HS-27A (cell line): ENCODE results near the gene TBC1D8.

Experiments used
- DNase-seq: peaks from one replicate; pipeline ENCODE4 v3.0.0-alpha.2; 2012; ENCODE audit warnings: low read depth, missing footprints

The TBC1D8 gene

DNA sequence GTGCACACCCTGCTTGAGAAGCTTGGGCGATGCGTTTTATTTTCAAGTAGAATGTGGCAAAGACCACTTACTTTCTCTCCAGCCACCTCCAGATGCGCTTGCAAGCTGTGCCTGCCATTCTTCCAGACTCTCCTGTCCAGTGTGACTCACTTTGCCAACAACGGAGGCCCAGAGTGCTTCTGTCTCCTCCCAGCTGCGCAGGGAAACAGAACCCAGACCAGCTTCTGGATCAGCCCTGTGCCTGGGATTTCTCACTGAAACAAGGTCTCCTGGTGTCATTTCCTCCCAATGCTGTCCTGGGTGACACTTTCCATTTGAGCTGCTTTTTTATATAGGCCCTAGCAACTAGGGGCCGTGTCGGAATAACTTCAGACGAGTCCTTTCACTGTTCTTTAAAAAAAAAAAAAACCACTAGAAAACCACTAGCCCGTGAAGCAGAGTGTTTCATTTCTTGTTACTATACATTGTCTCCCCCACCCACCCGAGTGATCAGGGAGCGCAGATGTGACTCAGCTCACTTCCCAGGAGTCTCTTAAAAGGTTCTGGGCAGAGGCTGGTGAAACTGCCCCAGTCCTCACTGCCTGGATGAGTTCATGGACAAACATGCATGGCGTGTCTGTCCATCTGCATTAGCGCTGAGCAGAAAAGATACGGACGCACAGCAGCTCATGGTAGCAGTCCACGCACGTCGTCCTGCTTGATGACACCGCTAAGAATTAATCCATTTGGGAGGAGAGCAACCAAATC is 174.4 kb downstream of the TBC1D8 start:
- no peak for DNase-seq

DNA sequence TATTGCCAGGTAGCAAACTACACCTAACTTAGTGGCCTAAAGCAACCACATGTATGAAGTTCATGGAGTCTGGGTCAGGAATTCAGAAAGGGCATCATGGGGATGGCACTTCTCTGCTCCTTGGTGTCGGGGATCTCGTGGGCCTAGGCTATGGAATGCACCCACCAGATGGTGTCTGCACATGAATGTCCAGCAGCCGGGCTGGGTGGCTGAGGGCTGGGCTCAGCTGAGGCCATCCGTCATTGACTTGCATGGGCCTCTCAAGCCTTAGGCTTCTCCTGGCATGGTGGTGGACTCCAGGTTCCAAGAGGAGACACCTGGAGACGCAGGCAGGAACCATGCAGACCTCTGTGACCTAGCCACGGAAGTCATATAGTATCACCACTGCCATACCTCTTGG is 175.1 kb downstream of the TBC1D8 start:
- DNase-seq, result no peak

DNA sequence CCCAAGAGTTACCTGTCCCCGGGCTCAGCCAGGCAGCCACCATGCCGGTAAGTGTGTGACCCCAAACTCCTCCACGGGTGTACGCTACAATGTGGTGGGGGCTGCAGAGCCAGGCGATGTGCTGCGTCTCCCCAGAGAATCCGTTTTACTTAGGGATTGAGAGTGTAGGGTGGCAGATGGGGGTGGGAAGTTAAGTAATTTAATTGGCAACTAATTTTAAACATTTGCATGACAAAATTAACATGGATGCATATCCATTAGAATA is 175.7 kb downstream of the TBC1D8 start:
- DNase-seq, result no peak

DNA sequence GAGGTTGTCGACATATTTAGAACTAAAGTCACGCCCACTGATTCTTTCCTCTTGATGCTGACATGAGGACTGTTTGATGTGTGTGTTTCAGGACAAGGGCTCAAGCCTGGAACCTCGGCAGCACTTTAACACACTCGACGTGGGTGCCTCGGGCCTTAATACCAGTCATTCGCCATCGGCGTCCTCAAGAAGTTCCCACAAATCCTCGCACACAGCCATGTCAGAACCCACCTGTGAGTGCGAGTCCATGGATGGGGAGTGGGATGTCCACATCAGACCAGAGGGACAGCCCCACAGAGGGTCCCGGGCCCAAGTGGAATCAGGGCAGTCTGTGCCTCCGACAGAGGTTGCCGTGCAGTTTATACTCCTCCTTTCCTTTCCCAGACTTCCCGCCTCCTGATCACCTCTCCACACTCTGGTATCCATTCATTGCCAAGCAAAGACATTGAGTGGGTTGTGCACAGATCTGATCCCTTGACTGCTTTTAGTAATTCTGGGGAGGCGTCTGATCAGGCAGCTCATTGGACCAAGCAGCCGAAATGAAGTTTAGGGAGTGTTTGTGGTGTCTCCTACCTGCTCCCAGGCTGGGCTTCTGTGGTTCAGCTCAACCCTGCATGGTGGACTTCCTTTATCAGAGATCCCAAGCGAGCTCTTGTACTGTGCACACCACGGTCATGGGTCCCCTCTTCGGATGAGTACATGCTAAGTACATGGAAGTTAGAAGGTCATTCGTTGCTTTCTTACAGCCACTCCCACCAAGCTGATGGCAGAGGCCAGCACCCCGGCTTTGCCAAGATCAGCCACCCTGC is 176.3 kb downstream of the TBC1D8 start:
- no peak for DNase-seq

DNA sequence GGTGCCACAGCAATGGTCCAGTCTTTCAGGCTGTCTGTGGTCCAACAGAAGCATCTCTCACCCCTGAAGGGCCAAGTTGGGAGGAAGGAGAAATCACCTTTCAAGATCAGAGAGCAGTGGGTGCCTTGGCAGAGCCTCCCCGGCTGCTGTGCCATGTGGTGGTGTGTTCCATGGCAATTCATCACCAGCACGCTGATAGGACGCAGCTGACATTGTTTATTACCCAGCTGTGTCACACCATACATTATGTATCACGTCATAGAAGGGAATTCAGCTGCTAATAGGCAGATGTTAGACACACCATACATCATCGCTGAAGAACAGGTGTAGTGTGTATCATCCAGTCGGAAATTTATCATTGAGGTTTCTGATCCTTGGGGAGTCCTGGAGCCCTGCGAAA is 178.7 kb downstream of the TBC1D8 start:
- no peak for DNase-seq

DNA sequence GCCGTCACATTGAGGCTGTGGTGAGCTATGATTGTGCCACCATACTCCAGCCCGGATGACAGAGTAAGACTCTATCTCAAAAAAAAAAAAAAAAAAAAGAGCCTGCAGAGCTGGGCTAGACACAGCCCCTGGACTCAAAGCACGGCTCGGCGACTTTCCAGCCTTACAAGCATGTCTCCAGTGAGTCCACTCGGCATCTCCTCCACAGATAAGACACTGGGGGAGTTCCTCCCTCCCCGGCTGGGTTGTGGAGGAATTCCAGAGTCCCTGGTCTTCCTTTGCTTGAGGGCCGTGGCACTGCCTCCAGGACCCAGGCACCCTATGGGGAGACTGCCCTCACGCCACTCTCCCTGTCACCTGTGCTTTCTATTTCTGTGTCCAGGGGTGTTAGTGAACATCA is 180.0 kb downstream of the TBC1D8 start:
- DNase-seq, result no peak

DNA sequence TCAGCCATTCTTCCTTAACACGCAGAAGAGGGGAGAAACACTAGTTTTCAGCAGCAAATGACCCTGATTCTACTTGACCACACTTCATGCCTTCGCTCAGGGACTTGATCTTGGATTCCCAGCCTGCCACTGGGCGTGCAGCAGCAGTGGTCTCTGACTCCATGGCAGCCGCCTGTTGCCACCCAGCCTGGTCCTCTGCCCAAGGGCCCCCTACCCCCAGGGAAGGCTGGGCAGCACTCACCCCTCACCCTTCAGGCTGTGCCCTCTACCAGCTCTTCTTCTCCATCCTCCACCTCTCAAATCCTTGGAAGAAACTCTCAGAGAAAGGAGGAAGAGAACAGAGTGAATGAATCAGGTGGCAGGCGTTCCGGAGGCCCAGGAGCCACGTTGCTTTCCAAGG is 181.2 kb downstream of the TBC1D8 start:
- no peak for DNase-seq

DNA sequence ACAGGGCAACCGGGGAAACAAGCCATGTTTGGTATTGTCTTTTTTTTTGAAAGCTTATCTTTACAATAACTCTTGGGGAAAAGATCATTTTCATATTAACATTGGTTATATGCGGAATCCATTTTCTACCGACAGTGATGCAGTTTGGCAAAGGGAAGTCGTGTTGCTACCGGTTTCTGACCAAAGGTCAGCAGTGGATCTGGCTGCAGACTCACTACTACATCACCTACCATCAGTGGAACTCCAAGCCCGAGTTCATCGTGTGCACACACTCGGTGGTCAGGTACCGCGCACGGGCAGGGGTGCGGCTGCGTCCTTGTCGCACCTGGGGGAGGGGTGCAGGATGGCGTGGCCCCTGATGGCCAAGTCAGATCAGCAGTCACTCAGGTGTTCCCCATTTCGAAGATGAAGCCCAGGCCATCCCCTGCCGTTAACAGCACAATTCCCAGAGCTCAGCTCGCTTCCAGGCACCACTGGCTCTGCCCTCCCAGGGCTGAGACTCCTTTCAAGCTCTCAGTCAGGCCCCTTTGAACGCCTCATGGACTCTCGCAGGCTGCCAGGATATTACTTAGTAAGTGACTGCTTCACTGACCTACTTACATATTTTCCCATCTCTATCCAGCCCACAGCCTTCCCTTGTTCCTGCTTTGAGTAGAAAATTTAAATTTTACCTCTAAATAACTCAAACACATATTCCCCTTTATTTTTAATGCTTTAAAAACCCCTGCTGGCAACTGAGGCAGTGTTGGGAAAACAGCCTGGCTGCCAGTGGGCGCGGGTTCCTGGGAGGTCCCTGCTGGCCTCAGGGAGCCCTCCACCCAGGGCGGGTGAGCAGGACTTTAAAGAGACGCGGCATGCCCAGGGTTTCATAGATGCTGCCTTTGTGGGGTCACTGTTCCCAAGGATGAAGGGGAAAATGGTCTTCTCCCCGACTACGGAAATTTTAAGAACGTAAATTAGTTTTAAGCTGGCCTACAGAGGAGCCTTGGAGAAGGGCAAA is 182.7 kb downstream of the TBC1D8 start:
- DNase-seq, result no peak

DNA sequence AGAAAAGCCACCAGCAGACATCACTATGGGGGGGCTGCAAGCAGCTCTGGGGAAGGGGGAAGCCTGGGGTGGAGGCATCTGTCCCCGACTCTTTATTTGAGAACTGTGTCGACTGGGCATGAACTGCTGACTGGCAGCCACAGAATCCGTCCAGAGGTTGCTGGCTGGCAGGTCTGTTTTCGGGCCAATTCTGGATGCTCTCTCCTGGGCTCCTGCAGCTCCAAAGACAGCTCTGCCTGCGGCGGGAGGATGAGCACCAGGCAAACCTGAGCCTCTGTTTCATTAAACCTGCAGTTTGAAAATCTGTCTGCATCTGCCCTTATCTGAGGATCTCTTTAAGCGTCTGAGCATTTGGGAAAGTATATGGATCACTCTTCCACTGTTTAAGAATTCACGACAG is 183.5 kb downstream of the TBC1D8 start:
- DNase-seq, result no peak

DNA sequence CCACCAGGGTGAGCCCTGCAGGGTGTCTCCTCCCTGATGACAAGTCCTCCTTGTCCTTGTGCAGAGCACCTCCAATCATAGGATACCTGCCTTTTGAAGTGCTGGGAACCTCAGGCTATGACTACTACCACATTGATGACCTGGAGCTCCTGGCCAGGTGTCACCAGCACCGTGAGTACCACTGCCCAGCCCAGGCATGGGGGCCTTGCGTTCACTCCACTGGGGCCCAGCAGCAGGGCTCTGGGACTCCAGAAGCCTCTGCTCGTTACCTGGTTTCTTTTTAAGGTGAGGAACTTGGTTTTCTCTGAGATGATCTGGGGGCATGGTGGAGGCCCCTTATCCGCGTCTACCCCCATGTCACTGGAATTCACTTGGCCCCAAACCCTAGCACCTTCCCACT is 185.6 kb downstream of the TBC1D8 start:
- no peak for DNase-seq

DNA sequence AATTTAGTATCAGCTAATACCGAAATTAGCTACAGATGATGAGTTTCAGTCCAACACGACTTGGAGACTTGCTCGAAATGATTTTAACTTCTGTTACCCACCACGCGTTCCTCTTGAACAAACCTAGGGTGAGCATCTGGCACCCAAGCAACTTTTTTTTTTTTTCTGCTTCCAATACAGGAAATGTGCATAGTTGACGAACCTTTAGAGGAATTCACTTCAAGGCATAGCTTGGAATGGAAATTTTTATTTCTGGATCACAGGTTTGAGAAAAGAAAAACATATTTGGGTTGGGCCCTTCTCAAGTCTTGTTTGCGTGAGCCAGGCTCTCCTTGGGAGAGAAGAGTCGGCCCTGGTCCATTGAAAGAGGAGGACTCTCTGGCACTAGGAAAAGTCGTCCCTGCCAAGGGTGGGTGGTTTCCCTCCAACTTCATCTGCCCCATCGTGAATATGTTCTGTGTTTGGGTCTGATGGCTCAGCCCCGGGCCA is 186.5 kb downstream of the TBC1D8 start:
- no peak for DNase-seq

DNA sequence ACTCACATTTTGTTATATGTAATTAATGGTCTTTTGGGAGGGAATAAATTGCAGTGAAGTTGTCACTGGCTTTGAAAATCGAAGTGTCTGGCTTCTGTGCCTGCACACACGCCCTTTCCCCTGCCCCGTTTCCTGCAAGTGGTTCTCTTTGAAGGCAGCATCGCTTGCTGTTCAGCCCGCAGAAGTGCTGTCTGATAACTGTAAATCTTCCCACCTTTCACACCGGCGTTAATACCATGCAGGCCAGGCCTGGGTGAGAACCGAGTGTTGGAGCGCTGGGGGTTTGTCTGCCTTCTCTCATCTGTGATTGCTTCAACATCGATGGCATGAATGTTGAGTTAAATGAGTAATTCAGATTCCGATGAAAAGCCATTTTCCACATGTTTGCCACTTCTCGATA is 187.0 kb downstream of the TBC1D8 start:
- no peak for DNase-seq

DNA sequence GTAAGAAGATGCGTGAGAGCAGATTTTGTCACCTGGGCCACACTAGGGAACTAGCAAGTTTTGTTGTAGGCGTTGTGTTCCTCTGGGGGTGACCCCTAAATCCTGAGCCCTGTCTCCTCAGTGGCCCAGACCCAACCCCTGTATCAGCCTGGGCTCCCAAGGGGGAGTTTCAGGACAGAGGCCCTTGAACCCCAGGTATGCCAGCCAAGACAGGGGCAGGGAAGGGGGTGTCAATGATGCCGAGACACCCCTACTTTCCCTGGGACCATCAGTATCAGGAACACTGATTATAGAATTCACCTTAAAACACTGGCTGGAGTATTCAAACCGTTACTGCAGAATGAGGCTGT is 188.2 kb downstream of the TBC1D8 start:
- no peak for DNase-seq

DNA sequence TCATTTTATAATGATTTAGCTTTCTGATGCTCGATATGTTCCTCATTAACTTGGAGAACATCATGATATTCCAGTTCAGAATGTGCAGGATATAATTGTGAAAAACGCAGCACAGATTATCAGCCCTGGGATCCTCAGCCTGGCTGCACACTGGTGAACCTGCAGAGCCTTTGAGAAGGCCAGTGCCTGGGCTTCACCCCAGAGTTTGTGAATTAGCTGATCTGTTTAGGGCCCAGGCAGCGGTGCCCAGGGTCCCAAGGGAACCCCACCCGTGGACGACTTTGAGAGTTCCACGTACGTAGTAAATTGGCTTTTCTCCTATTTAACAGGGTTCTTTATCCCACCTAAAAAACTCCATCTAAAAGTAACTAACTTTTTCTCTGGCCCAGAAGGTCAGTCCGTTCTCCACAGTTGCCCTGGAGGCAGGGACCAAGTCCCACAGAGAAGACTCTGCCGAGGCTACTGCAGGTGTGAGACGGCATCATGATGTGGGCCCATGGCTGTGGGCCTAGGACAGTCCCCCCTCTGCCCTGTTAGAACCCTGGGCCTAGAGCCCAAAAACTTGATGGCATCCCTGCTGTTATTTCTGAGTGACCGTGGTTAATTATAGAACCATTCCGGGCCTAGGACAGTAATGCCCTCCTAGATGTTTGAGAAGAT is 188.7 kb downstream of the TBC1D8 start:
- DNase-seq, result no peak

DNA sequence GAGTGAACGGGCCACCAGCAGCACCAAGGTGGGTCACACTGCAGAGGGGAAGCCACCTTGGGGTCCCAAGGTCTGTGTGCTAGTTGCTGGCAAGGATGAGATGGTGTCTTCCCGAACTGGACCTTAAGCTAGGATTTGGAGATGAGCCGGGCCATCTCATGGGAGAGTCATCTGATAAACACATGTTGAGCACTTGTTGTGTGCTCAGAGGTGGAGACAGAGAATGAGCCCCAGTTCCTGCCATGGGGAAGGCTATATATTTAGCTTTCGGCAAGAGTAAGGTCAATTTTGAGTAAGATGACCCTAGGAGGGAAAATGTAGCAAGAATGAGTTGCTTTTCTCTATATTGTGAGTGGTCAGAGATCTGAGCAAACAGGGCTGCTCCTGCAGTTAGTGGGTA is 190.5 kb downstream of the TBC1D8 start:
- DNase-seq, result no peak

DNA sequence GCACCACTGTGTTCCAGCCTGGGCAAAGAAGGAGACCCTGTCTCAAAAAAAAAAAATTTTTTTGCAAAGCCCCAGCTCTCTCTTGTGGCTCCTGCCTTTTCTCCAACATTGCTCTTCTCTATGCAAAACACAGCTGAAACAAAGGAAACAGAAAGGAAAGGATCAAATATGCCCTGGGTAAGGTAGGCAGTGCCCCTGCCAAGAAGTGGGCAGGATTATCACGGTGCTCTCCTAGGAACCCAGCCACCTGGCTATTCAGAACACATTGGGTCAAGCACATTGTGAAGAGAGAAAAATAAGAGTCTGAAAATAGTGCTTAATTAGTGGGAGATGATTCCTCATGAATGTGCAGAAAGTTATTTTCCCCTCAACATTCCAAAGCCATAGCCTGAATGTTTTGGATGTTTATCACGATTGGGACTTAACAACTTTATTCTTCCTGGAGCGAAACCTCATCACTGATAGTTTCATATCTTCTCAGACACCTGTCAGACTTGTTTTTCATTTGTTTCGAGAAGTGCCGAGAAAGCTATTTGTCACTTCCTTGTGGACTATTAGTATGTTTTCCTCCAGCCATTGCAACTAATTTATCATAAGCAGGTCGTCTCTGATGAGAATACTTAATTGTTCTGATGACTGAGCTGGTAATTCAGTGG is 191.8 kb downstream of the TBC1D8 start:
- DNase-seq, result peak; percentile 19

DNA sequence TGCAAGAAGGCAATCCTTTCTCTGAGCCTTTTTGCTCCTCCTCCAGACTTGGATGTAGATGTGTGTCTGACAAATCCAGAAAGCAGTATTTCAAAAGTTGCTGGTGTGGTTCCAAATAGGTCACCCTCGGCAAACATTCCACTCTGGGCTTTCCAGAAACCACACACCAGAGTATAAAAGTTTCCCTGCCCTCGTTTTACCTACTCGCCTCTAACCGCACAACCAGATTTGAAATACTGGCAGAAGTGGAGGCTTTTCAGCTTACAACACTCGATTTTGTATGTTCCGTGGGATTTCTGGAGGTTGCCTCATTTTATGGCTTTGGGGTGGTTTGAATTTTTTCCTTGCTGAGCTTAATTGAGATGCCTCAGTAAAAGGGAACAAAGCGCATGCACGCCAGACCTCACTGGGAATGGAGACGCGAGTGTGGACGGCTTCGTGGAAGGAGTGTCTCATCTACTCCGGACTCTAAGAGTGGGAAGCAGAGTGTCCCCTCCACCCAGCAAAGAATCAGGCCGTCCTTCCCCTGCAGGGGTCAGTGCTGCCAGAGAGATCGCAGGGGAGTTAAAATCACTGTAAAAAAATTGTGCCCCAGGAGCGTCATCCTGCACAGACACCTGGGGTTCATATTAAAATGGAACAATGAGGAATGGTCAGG is 193.1 kb downstream of the TBC1D8 start:
- peak; percentile 9 for DNase-seq
